NCI-H748 treated with DMSO at 0.1 percent for 48 hours (cell line): Measurements from ENCODE around the gene WDR54.
"Not testable (repeated sequence)": the region's sequence is repeated elsewhere in the genome, so short reads cannot be mapped to it uniquely, and the experiment has no call there.

ENCODE experiments used
- DNase-seq: peaks from one replicate; lab custom pipeline; 2025; lab: John Stamatoyannopoulos, UW

WDR54 gene

GRCh38 chr2:74407682-74408081, 13.8 kb upstream of the WDR54 start:
- no peak for DNase-seq

GRCh38 chr2:74413001-74413698, 8.4 kb upstream of the WDR54 start:
- no peak for DNase-seq

- DNase-seq, result no peak
Observed at GRCh38 chr2:74414441-74414840, 7.1 kb upstream of the WDR54 start.

- no peak for DNase-seq
Observed at GRCh38 chr2:74414881-74415761, 6.4 kb upstream of the WDR54 start.

GRCh38 chr2:74415762-74416395, 5.7 kb upstream of the WDR54 start:
- no peak for DNase-seq

GRCh38 chr2:74416778-74417177, 4.8 kb upstream of the WDR54 start:
- DNase-seq, result no peak

- no peak for DNase-seq
Observed at GRCh38 chr2:74417197-74417596, 4.3 kb upstream of the WDR54 start.

- DNase-seq, result no peak
Observed at GRCh38 chr2:74417763-74418162, 3.8 kb upstream of the WDR54 start.

- DNase-seq, result no peak
Observed at GRCh38 chr2:74418312-74418711, 3.2 kb upstream of the WDR54 start.

GRCh38 chr2:74419345-74419744, 2.2 kb upstream of the WDR54 start:
- no peak for DNase-seq

GRCh38 chr2:74420006-74420405, 1.5 kb upstream of the WDR54 start:
- DNase-seq, result no peak

- DNase-seq, result not testable (repeated sequence)
Observed at GRCh38 chr2:74420443-74421103, 957 bp upstream of the WDR54 start.

GRCh38 chr2:74423231-74424095, 1.9 kb downstream of the WDR54 start:
- DNase-seq, result no peak

GRCh38 chr2:74424139-74424992, 2.8 kb downstream of the WDR54 start:
- no peak for DNase-seq

- DNase-seq, result no peak
Observed at GRCh38 chr2:74424995-74425406, 3.5 kb downstream of the WDR54 start.

GRCh38 chr2:74425523-74425922, 4.0 kb downstream of the WDR54 start:
- no peak for DNase-seq

- DNase-seq, result no peak
Observed at GRCh38 chr2:74426181-74426758, 4.7 kb downstream of the WDR54 start.

- no peak for DNase-seq
Observed at GRCh38 chr2:74427551-74427950, 6.0 kb downstream of the WDR54 start.

- DNase-seq, result no peak
Observed at GRCh38 chr2:74428675-74429074, 7.1 kb downstream of the WDR54 start.
